Tibial nerve (tissue), 3 donors: ENCODE data around the gene ZNF326.

Source experiments
- CTCF ChIP-seq, 5 experiments: fragments of 200-600 bp in 3 of 5; fragments of 450-650 bp in 2 of 5; sonication (generic) in 3 of 5; IDR thresholded peaks; one replicate each; pipeline ENCODE4 v1.5.1; 2016 to 2019; ENCODE audit warnings: antibody characterized with exemption in 5 of 5, mild to moderate bottlenecking in 3 of 5, moderate library complexity in 2 of 5
- POLR2A ChIP-seq, 2 donors: fragments of 450-650 bp; IDR thresholded peaks; one replicate each; pipeline ENCODE4 v1.6.1; 2017; ENCODE audit warnings: antibody characterized with exemption in 2 of 2, mild to moderate bottlenecking in 2 of 2, moderate library complexity in 2 of 2

GRCh38 chr1:90000934-90001676 is 6.2 kb downstream of the ZNF326 start:
- TF ChIP-seq POLR2A (IDR thresholded peaks at IDR 0.05) (no peak), CTCF (IDR thresholded peaks at IDR 0.05) (no peak)
